ENCODE measurements around the gene KCNIP4.

DNA sequence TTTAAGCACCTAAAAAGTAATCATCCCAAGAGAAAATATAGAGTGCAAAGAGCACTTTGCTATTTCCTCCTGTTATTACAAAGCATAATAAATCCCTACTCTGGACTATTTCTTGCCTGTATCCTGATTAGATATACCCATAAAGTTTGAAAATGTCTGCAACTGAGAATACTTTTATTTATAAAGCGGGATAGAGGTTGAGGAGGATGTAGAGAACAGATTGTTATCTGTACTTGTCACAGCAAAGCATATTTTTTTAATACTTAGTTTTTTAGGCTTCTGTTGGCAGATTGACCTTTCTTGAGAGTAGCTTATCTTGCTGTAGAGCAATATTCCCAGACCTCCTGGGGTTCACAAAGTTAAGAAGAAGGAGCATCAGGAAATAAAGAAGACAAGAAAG, 396.1 kb downstream of the KCNIP4 start:
- no peak for TF ChIP-seq SPI1 (IDR thresholded peaks at IDR 0.05; ENCODE audit: borderline replicate concordance, insufficient read depth, low read depth, low read length)
- TF ChIP-seq PRDM15 (CRISPR knock-in tag; IDR thresholded peaks at IDR 0.05), result no peak
- TF ChIP-seq MYC (IDR thresholded peaks at IDR 0.05; ENCODE audit: insufficient read depth, insufficient read length, insufficient replicate concordance, low read length, severe bottlenecking), result no peak
- no peak for TF ChIP-seq POLR2A (IDR thresholded peaks at IDR 0.05; ENCODE audit: low read depth, low read length)
- no peak for TF ChIP-seq POLR2AphosphoS5 (IDR thresholded peaks at IDR 0.05; ENCODE audit: low read length)
- no peak for TF ChIP-seq ZNF274 (IDR thresholded peaks at IDR 0.05; ENCODE audit: insufficient read depth, insufficient read length)
- TF ChIP-seq, protein P1, sequence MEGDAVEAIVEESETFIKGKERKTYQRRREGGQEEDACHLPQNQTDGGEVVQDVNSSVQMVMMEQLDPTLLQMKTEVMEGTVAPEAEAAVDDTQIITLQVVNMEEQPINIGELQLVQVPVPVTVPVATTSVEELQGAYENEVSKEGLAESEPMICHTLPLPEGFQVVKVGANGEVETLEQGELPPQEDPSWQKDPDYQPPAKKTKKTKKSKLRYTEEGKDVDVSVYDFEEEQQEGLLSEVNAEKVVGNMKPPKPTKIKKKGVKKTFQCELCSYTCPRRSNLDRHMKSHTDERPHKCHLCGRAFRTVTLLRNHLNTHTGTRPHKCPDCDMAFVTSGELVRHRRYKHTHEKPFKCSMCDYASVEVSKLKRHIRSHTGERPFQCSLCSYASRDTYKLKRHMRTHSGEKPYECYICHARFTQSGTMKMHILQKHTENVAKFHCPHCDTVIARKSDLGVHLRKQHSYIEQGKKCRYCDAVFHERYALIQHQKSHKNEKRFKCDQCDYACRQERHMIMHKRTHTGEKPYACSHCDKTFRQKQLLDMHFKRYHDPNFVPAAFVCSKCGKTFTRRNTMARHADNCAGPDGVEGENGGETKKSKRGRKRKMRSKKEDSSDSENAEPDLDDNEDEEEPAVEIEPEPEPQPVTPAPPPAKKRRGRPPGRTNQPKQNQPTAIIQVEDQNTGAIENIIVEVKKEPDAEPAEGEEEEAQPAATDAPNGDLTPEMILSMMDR (IDR thresholded peaks at IDR 0.05 in 2 of 3, conservative IDR thresholded peaks at IDR 0.05 in 1 of 3; ENCODE audit: control insufficient read depth in 2 of 3, extremely low read depth in 1 of 3, insufficient read depth in 1 of 3, low read depth in 3 of 3, low read length in 3 of 3), result no peak
- no peak for TF ChIP-seq CHD2 (IDR thresholded peaks at IDR 0.05; ENCODE audit: borderline replicate concordance, low read depth, low read length)
- TF ChIP-seq, protein P2, sequence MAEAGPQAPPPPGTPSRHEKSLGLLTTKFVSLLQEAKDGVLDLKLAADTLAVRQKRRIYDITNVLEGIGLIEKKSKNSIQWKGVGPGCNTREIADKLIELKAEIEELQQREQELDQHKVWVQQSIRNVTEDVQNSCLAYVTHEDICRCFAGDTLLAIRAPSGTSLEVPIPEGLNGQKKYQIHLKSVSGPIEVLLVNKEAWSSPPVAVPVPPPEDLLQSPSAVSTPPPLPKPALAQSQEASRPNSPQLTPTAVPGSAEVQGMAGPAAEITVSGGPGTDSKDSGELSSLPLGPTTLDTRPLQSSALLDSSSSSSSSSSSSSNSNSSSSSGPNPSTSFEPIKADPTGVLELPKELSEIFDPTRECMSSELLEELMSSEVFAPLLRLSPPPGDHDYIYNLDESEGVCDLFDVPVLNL (IDR thresholded peaks at IDR 0.05; ENCODE audit: low read depth, low read length), result no peak

Measured in GM12878 (cell line).